HEK293 (cell line): ENCODE data around the gene MUCL3.
"Not testable (repeated sequence)": the region's sequence is repeated elsewhere in the genome, so short reads cannot be mapped to it uniquely, and the experiment has no call there.

Experiments
- CTCF ChIA-PET: fragments of 350-600 bp; formaldehyde crosslinking; extraction: SDS; loops from one replicate; lab custom pipeline; 2021; ENCODE audit warnings: antibody characterized with exemption; lab: Yijun Ruan, JAX
- POLR2A ChIA-PET: fragments of 300-600 bp; formaldehyde crosslinking; extraction: SDS; loops from one replicate; lab custom pipeline; 2020; ENCODE audit warnings: antibody characterized with exemption, inconsistent platforms; lab: Yijun Ruan, JAX
- H3K27ac ChIP-seq: fragments of 200-500 bp; sonication (Bioruptor generic); 2 replicates; pipeline ENCODE4 v1.5.1; 2014; ENCODE audit warnings: low read depth, low read length, control low read depth, inconsistent platforms; ENCODE audit errors: extremely low read depth
- H3K36me3 ChIP-seq, 2 experiments: fragments of 200-500 bp in 1 of 2; sonication (Bioruptor generic) in 1 of 2; 1 replicate in 1 of 2; 2 replicates in 1 of 2; pipeline ENCODE4 v1.5.1; 2014 to 2017; ENCODE audit warnings: inconsistent platforms in 2 of 2, low read length in 2 of 2; ENCODE audit not compliant: control insufficient read depth in 2 of 2, insufficient read depth in 1 of 2
- H3K4me1 ChIP-seq: fragments of 200-500 bp; sonication (Bioruptor generic); 2 replicates; pipeline ENCODE4 v1.5.1; 2014; ENCODE audit warnings: mild to moderate bottlenecking, low read length, inconsistent platforms; ENCODE audit not compliant: control insufficient read depth, insufficient read depth
- H3K4me3 ChIP-seq: 2 replicates; pipeline ENCODE4 v1.5.1; 2011; ENCODE audit warnings: low read depth, mild to moderate bottlenecking, control low read depth, low read length, moderate library complexity
- H3K9me3 ChIP-seq: fragments of 200-500 bp; sonication (Bioruptor generic); 2 replicates; pipeline ENCODE4 v1.5.1; 2014; ENCODE audit warnings: low read depth, low read length, inconsistent platforms; ENCODE audit not compliant: control insufficient read depth, insufficient read depth
- ZFP3 ChIP-seq: fragments of 450-650 bp; formaldehyde crosslinking; IDR thresholded peaks from 2 replicates; pipeline ENCODE4 v1.5.1; 2016; ENCODE audit warnings: low read depth, missing biosample characterization, missing genetic modification characterization
- ZFP69B ChIP-seq: fragments of 450-650 bp; formaldehyde crosslinking; IDR thresholded peaks from 2 replicates; pipeline ENCODE4 v1.5.1; 2016; ENCODE audit warnings: missing biosample characterization, missing genetic modification characterization
- ZNF157 ChIP-seq: fragments of 450-650 bp; formaldehyde crosslinking; IDR thresholded peaks from 2 replicates; pipeline ENCODE4 v1.5.1; 2016; ENCODE audit warnings: missing biosample characterization, missing genetic modification characterization
- ZNF274 ChIP-seq, 2 experiments: fragments of 200-500 bp in 1 of 2; fragments of 450-650 bp in 1 of 2; sonication (Bioruptor generic) in 1 of 2; formaldehyde crosslinking in 1 of 2; IDR thresholded peaks; 2 replicates each; pipeline versions ENCODE4 v1.5.1 to v1.6.1; 2014 to 2016; ENCODE audit warnings: borderline replicate concordance in 1 of 2, inconsistent platforms in 1 of 2, low read length in 1 of 2, missing biosample characterization in 1 of 2, missing genetic modification characterization in 1 of 2
- ZNF302 ChIP-seq: fragments of 450-650 bp; formaldehyde crosslinking; IDR thresholded peaks from 2 replicates; pipeline ENCODE4 v1.5.1; 2016; ENCODE audit warnings: missing biosample characterization, missing genetic modification characterization, low read depth
- ZNF341 ChIP-seq: fragments of 450-650 bp; formaldehyde crosslinking; IDR thresholded peaks from 2 replicates; pipeline ENCODE4; 2016; ENCODE audit warnings: low read depth, missing biosample characterization, missing genetic modification characterization
- ZNF571 ChIP-seq: fragments of 450-650 bp; formaldehyde crosslinking; IDR thresholded peaks from 2 replicates; pipeline ENCODE4 v1.5.0; 2017; ENCODE audit warnings: missing biosample characterization, missing genetic modification characterization
- ZNF626 ChIP-seq: fragments of 450-650 bp; sonication (Bioruptor Pico); formaldehyde crosslinking; IDR thresholded peaks from 2 replicates; pipeline ENCODE4 v1.5.1; 2018; ENCODE audit warnings: missing biosample characterization, missing genetic modification characterization, inconsistent platforms
- ZNF670 ChIP-seq: fragments of 450-650 bp; formaldehyde crosslinking; IDR thresholded peaks from 2 replicates; pipeline ENCODE4 v1.5.1; 2016; ENCODE audit warnings: missing biosample characterization, missing genetic modification characterization, low read depth
- ZXDB ChIP-seq: fragments of 450-650 bp; formaldehyde crosslinking; IDR thresholded peaks from 2 replicates; pipeline ENCODE4 v1.5.1; 2016; ENCODE audit warnings: missing biosample characterization, missing genetic modification characterization
- TF ChIP-seq, protein P1 (sequence below): fragments of 450-650 bp; formaldehyde crosslinking; IDR thresholded peaks from 2 replicates; pipeline ENCODE4 v1.5.1; 2016; ENCODE audit warnings: missing biosample characterization, missing genetic modification characterization, borderline replicate concordance
- TF ChIP-seq, protein P2 (sequence below): sonication (generic); formaldehyde crosslinking; IDR thresholded peaks from 2 replicates; pipeline ENCODE4 v1.8.1; 2022; ENCODE audit warnings: mild to moderate bottlenecking, moderate library complexity, missing genetic modification reagents
- TF ChIP-seq, protein P3 (sequence below): fragments of 450-650 bp; formaldehyde crosslinking; conservative IDR thresholded peaks from 2 replicates; pipeline ENCODE4 v1.5.1; 2016; ENCODE audit warnings: low read depth, missing biosample characterization, missing genetic modification characterization
- TF ChIP-seq, protein P4 (sequence below): fragments of 450-650 bp; formaldehyde crosslinking; IDR thresholded peaks from 2 replicates; pipeline ENCODE4 v1.5.1; 2016; ENCODE audit warnings: missing biosample characterization, missing genetic modification characterization

The MUCL3 gene

DNA sequence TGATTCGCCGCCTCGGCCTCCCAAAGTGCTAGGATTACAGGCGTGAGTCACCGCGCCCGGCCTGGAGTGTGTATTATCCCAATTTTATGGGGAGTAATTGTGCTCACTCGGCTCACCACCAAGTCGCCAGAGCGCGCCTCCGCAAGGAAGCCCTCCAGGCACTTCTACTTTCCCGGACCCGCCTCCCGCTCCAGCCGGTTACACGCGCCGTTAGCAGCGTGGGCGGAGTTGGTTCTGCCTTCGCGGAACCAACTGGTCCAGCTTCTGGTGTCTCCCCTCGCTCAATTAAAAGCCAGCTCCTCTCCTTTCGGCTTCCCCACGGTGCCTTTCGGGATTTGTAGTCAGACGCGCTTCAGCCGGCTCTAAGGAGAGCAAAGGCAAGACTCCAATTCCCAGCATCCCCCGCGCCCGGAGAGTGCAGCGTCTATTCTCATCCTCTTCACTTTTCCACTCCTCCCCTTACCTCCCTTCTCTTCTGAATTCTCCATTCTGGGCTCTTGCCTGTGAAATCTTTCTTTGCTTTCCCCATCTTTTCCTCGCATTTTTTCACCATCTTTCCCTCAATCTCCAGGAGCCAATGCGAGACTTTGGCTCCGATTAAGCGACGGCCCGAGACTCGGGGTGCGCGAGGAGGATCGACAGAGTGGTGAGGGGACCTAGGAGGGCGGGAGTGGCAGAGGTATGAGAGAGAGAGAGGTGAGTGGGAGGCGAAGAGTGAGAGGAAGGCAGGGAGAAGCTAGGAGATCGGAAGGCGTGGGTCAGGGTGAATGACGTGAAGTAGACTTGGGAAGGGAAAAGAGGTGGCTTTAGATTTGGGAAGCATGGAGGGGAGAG, 32.8 kb upstream of the MUCL3 start, which contains the start of gene GTF2H4 (continued):
- TF ChIP-seq ZFP3 = 0 out of 2 replicates have a peak, but pooled peaks have one; percentile 53
- TF ChIP-seq, protein P1, sequence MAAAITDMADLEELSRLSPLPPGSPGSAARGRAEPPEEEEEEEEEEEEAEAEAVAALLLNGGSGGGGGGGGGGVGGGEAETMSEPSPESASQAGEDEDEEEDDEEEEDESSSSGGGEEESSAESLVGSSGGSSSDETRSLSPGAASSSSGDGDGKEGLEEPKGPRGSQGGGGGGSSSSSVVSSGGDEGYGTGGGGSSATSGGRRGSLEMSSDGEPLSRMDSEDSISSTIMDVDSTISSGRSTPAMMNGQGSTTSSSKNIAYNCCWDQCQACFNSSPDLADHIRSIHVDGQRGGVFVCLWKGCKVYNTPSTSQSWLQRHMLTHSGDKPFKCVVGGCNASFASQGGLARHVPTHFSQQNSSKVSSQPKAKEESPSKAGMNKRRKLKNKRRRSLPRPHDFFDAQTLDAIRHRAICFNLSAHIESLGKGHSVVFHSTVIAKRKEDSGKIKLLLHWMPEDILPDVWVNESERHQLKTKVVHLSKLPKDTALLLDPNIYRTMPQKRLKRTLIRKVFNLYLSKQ = no peak
- TF ChIP-seq ZNF274 (IDR thresholded peaks at IDR 0.05; ENCODE audit: low read length) = no peak
- TF ChIP-seq ZNF274 (tag by site-specific recombination; IDR thresholded peaks at IDR 0.05; ENCODE audit: borderline replicate concordance) = no peak
- TF ChIP-seq ZXDB (tag by site-specific recombination) = peak; percentile 99
- TF ChIP-seq, protein P2, sequence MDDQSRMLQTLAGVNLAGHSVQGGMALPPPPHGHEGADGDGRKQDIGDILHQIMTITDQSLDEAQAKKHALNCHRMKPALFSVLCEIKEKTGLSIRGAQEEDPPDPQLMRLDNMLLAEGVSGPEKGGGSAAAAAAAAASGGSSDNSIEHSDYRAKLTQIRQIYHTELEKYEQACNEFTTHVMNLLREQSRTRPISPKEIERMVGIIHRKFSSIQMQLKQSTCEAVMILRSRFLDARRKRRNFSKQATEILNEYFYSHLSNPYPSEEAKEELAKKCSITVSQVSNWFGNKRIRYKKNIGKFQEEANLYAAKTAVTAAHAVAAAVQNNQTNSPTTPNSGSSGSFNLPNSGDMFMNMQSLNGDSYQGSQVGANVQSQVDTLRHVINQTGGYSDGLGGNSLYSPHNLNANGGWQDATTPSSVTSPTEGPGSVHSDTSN (CRISPR knock-in tag) = no peak
- TF ChIP-seq, protein P3, sequence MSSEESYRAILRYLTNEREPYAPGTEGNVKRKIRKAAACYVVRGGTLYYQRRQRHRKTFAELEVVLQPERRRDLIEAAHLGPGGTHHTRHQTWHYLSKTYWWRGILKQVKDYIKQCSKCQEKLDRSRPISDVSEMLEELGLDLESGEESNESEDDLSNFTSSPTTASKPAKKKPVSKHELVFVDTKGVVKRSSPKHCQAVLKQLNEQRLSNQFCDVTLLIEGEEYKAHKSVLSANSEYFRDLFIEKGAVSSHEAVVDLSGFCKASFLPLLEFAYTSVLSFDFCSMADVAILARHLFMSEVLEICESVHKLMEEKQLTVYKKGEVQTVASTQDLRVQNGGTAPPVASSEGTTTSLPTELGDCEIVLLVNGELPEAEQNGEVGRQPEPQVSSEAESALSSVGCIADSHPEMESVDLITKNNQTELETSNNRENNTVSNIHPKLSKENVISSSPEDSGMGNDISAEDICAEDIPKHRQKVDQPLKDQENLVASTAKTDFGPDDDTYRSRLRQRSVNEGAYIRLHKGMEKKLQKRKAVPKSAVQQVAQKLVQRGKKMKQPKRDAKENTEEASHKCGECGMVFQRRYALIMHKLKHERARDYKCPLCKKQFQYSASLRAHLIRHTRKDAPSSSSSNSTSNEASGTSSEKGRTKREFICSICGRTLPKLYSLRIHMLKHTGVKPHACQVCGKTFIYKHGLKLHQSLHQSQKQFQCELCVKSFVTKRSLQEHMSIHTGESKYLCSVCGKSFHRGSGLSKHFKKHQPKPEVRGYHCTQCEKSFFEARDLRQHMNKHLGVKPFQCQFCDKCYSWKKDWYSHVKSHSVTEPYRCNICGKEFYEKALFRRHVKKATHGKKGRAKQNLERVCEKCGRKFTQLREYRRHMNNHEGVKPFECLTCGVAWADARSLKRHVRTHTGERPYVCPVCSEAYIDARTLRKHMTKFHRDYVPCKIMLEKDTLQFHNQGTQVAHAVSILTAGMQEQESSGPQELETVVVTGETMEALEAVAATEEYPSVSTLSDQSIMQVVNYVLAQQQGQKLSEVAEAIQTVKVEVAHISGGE = peak; percentile 100
- TF ChIP-seq, protein P4, sequence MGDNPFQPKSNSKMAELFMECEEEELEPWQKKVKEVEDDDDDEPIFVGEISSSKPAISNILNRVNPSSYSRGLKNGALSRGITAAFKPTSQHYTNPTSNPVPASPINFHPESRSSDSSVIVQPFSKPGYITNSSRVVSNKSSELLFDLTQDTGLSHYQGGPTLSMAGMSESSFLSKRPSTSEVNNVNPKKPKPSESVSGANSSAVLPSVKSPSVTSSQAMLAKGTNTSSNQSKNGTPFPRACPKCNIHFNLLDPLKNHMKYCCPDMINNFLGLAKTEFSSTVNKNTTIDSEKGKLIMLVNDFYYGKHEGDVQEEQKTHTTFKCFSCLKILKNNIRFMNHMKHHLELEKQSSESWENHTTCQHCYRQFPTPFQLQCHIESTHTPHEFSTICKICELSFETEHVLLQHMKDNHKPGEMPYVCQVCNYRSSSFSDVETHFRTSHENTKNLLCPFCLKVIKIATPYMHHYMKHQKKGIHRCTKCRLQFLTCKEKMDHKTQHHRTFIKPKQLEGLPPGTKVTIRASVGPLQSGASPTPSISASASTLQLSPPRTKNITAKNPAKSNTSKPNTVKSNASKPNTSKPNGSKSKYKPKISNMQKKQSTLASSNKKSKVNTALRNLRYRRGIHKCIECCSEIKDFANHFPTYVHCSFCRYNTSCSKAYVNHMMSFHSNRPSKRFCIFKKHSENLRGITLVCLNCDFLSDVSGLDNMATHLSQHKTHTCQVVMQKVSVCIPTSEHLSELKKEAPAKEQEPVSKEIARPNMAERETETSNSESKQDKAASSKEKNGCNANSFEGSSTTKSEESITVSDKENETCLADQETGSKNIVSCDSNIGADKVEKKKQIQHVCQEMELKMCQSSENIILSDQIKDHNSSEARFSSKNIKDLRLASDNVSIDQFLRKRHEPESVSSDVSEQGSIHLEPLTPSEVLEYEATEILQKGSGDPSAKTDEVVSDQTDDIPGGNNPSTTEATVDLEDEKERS = peak; percentile 96
- TF ChIP-seq ZNF670 (tag by site-specific recombination) = no peak
- TF ChIP-seq ZNF571 (tag by site-specific recombination) = no peak
- TF ChIP-seq, all 188 proteins: peak for 109

DNA sequence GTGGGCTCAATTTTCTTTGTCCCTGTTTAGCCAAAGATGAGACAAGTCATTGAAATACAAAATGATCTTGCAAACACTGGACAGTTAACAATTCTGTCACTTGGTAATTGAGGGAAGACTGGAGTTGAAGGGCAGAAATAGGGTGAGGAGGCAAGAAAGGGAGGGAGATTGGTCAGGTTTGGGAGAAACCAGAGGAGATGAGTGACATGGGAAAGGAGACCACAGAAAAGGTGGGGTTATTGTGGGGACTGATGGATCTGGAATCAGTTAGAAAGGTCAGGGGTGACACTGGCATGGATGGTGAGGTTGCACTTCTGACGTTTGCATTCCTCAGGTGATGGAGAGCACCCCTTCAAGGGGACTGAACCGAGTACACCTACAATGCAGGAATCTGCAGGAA, 32.1 kb upstream of the MUCL3 start:
- CTCF ChIA-PET = interaction anchor here (0.6 to 3.1 kb wide), 6 partner anchors 32 to 389 kb away, joined by 3 to 13 read pairs (median 6); no protein-coding TSS in a partner anchor
- H3K36me3 ChIP-seq = peaks cover 6 to 44% of the 10 kb centered on the region in 2 experiments
- TF ChIP-seq ZNF341 (tag by site-specific recombination) = no peak
- no peak for TF ChIP-seq ZFP69B (tag by site-specific recombination)
- TF ChIP-seq ZNF157 (tag by site-specific recombination) = 0 out of 2 replicates have a peak, but pooled peaks have one; percentile 3
- TF ChIP-seq ZNF302 = no peak
- no peak for TF ChIP-seq ZNF626 (tag by site-specific recombination)
- no peak overlapping the region for H3K27ac ChIP-seq
- POLR2A ChIA-PET = interaction anchor here (1.3 to 1.4 kb wide), 3 partner anchors 24 to 192 kb away, joined by 4 to 6 read pairs (median 6); partner anchors contain the start of gene MDC1
- H3K4me1 ChIP-seq = no peaks in the 10 kb centered on the region; the same call in 1 of the 2 replicates
- peak overlapping the region; percentile 91 for H3K4me3 ChIP-seq
- H3K9me3 ChIP-seq = no peaks in the 10 kb centered on the region

DNA sequence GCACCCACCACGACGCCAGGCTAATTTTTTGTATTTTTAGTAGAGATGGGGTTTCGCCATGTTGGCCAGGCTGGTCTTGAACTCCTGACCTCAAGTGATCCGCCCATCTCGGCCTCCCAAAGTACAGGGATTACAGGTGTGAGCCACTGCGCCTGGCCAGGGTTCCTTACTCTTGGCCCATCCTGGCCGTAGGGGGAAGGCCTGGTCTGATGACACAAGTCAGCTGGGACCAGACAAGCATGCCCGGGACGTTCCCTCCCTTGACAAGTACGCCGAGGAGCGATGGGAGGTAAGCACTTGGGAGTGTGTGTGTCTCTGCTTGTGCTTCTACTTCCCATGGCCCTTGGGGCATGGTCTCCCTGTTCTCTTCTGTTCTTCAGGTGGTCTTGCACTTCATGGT, 30.3 kb upstream of the MUCL3 start:
- not testable (repeated sequence) for H3K9me3 ChIP-seq, H3K4me3 ChIP-seq, H3K4me1 ChIP-seq, H3K27ac ChIP-seq
- CTCF ChIA-PET = interaction anchor here (1.3 to 3.1 kb wide), 3 partner anchors 82 to 180 kb away, joined by 4 to 13 read pairs (median 4); no protein-coding TSS in a partner anchor
- H3K36me3 ChIP-seq = peaks cover 6 to 49% of the 10 kb centered on the region in 2 experiments
- POLR2A ChIA-PET = interaction anchor here (0.6 kb wide), 2 partner anchors 21 to 694 kb away, joined by 3 read pairs; no protein-coding TSS in a partner anchor
